Astrocyte of the cerebellum (primary cell): ENCODE measurements around the gene ENOX1.

Experiments used
- DNase-seq: peaks from one replicate; pipeline ENCODE4 v3.0.0-alpha.2; 2011; ENCODE audit warnings: low read depth
- H3K4me3 ChIP-seq: 2 replicates; pipeline ENCODE4 v1.5.1; 2011; ENCODE audit warnings: mild to moderate bottlenecking, low read depth, low read length, moderate library complexity
- CTCF ChIP-seq: IDR thresholded peaks from 2 replicates; pipeline ENCODE4 v1.5.1; 2012; ENCODE audit warnings: low read length, low read depth, moderate library complexity, mild to moderate bottlenecking; ENCODE audit errors: missing control alignments
- in situ Hi-C: cut with HindIII; loops from 2 replicates; pipeline ENCODE4 v1.10.0; 2017; ENCODE audit warnings: low sequenced_read_pairs

Gene ENOX1

GRCh38 chr13:43494206-43494605 lies 292.6 kb downstream of the ENOX1 start:
- in situ Hi-C loops: no loop called here
- no peak overlapping the region for H3K4me3 ChIP-seq
- no peak for TF ChIP-seq CTCF
- no peak for DNase-seq

- no peak for TF ChIP-seq CTCF
- in situ Hi-C loops: no loop called here
- DNase-seq: no peak
- H3K4me3 ChIP-seq: no peak overlapping the region
Observed at GRCh38 chr13:43493496-43494000, 293.2 kb downstream of the ENOX1 start.

- in situ Hi-C loops: no loop called here
- no peak for DNase-seq
- H3K4me3 ChIP-seq: no peak overlapping the region
- TF ChIP-seq CTCF: no peak
Observed at GRCh38 chr13:43492745-43493144, 294.0 kb downstream of the ENOX1 start.

DNA sequence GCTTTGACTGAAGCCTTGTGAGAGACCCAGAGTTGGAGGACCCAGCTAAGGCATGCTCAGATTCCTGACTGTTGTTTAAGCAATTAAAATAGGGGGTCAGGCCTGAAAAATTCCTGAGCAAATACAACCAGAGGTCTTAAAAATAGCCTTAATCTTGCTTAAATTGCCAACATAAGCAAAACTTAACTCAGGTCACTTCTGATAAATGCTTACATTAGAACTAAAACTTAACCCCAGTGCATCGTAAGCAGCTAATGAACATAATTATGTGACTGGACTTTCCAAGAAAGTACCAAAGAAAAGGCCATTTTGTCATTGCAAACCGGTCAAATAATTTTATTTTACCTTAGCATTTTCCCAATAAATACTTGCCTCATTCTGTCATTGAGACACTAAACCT lies 294.5 kb downstream of the ENOX1 start:
- in situ Hi-C loops: no loop called here
- H3K4me3 ChIP-seq: no peak overlapping the region
- no peak for TF ChIP-seq CTCF
- DNase-seq: no peak

- DNase-seq: no peak
- in situ Hi-C loops: no loop called here
- no peak overlapping the region for H3K4me3 ChIP-seq
- TF ChIP-seq CTCF: no peak
Observed at GRCh38 chr13:43489233-43489632, 297.5 kb downstream of the ENOX1 start.

- TF ChIP-seq CTCF: no peak
- no peak overlapping the region for H3K4me3 ChIP-seq
- no peak for DNase-seq
- in situ Hi-C loops: no loop called here
Observed at GRCh38 chr13:43487885-43488284, 298.9 kb downstream of the ENOX1 start.

DNA sequence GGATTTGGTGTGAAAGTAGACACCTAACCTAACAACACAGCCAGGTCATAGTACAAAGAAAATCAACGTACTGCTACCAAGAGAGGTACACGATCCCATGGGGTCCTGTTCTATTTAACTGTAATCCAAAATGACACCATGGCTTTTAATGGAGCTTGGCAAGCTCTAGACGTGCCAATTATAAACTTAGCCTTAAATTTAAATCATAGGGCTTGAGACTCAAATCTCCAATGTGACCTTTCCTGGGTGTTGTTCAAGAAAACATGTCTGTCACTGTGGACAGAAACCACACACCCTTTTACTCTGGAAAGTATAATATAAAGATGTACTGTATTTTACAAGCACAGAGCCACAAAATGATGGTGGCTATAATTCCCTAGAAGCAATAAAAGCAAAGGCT lies 299.3 kb downstream of the ENOX1 start:
- H3K4me3 ChIP-seq: no peak overlapping the region
- TF ChIP-seq CTCF: no peak
- DNase-seq: no peak
- in situ Hi-C loops: no loop called here
